ENCODE results near the gene SLC35F3. TPM values are rescaled to one million over a fixed set of nuclear protein-coding genes. Genes with fewer than 3 reads are reported as not detected.

Gene SLC35F3
- total and polyA plus RNA-seq, 2 experiments from 2014 or later, result 1.0 to 3.2 TPM

DNA sequence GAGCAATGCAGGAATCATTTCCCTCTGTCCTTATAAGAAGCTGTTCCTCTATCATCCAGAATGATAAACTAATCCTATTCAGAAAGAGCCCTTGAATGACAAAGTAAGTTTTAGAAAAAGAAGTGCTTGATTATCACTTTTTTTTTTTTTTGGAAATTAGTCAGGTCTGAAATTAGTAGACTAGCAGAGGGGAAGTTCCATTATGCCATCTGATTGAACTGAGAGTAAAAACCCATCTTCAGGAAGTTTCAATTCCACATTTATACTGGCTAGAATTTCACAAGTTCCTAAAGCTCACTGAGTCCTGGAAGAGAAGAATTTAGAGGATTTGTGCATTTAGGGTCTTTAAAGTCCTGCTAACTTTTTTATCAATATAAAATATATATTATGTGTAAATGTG is 340.0 kb downstream of the SLC35F3 start (continued):
- TF ChIP-seq, protein P1, sequence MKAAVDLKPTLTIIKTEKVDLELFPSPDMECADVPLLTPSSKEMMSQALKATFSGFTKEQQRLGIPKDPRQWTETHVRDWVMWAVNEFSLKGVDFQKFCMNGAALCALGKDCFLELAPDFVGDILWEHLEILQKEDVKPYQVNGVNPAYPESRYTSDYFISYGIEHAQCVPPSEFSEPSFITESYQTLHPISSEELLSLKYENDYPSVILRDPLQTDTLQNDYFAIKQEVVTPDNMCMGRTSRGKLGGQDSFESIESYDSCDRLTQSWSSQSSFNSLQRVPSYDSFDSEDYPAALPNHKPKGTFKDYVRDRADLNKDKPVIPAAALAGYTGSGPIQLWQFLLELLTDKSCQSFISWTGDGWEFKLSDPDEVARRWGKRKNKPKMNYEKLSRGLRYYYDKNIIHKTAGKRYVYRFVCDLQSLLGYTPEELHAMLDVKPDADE (IDR thresholded peaks at IDR 0.05), result no peak
- no peak for TF ChIP-seq NANOG (IDR thresholded peaks at IDR 0.05; ENCODE audit: borderline replicate concordance)

DNA sequence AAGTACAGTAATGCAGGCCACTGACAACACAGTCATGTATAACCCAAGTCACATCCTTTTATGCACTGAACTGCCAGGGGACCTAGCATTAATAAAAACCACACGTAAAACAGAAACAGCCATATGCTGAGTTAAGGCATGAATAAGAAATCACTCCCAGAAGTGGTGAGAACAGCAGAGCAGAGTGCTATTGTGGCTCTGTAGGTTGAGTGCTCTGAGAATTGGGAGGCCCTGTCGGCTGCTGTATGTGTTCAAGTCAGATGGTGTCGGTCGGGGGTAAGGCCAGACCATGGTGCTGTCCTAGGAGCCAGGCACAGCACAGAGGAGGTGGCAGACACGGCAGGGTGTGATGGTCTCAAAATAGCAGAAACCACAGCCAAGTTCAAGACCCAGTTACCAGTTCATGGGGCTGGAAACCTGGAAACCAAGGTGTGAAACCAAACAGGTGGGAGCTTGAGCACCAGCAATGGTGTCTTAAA is 342.2 kb downstream of the SLC35F3 start:
- DNase-seq (ENCODE audit: low spot score) (no peak), ATAC-seq (no peak)
- peaks cover 7% of the 10 kb centered on the region; the same call in 2 of the 3 replicates for H3K36me3 Mint-ChIP-seq (ENCODE audit: low read depth)
- Histone ChIP-seq H4K20me1 (replicated peaks; ENCODE audit: insufficient read depth) (no peaks in the 10 kb centered on the region), H3K27me3 (ENCODE audit: insufficient read depth) (no peaks in the 10 kb centered on the region), H3K4me3 (no peak overlapping the region), H3K4me2 (no peak overlapping the region), H3F3A (replicated peaks; ENCODE audit: low read depth) (no peaks in the 10 kb centered on the region), H3K79me2 (replicated peaks; ENCODE audit: insufficient read depth) (no peaks in the 10 kb centered on the region), H3K36me3 (ENCODE audit: insufficient read depth) (no peaks in the 10 kb centered on the region), H3K4me1 (ENCODE audit: insufficient read depth) (peaks cover 6% of the 10 kb centered on the region), H3K27ac (ENCODE audit: low read depth) (no peak overlapping the region), H3K9me2 (ENCODE audit: insufficient read depth) (peaks cover 8% of the 10 kb centered on the region; the same call in 1 of the 2 replicates), H2AFZ (no peak overlapping the region)
- peaks cover 14% of the 10 kb centered on the region for H3K9me3 Mint-ChIP-seq
- no peak overlapping the region for H3K27ac Mint-ChIP-seq
- H3K4me3 Mint-ChIP-seq, result no peak overlapping the region
- H3K4me1 Mint-ChIP-seq, result peaks cover 13% of the 10 kb centered on the region; the same call in 2 of the 3 replicates
- H3K27me3 Mint-ChIP-seq (ENCODE audit: insufficient read depth, low read depth, poor library complexity), result peaks cover 6% of the 10 kb centered on the region
- no peak for TF ChIP-seq EZH2phosphoT487 (IDR thresholded peaks at IDR 0.05; ENCODE audit: unreplicated experiment)
- TF ChIP-seq POLR2AphosphoS5 (IDR thresholded peaks at IDR 0.05; ENCODE audit: low read depth), result no peak
- TF ChIP-seq EZH2 (IDR thresholded peaks at IDR 0.05; ENCODE audit: low read depth, unreplicated experiment), result no peak
- TF ChIP-seq STAT1 (IDR thresholded peaks at IDR 0.05; ENCODE audit: unreplicated experiment), result no peak
- TF ChIP-seq ZNF331 (CRISPR knock-in tag; IDR thresholded peaks at IDR 0.05; ENCODE audit: low read depth), result no peak
- TF ChIP-seq NANOG (IDR thresholded peaks at IDR 0.05; ENCODE audit: borderline replicate concordance), result no peak
- TF ChIP-seq, protein P2, sequence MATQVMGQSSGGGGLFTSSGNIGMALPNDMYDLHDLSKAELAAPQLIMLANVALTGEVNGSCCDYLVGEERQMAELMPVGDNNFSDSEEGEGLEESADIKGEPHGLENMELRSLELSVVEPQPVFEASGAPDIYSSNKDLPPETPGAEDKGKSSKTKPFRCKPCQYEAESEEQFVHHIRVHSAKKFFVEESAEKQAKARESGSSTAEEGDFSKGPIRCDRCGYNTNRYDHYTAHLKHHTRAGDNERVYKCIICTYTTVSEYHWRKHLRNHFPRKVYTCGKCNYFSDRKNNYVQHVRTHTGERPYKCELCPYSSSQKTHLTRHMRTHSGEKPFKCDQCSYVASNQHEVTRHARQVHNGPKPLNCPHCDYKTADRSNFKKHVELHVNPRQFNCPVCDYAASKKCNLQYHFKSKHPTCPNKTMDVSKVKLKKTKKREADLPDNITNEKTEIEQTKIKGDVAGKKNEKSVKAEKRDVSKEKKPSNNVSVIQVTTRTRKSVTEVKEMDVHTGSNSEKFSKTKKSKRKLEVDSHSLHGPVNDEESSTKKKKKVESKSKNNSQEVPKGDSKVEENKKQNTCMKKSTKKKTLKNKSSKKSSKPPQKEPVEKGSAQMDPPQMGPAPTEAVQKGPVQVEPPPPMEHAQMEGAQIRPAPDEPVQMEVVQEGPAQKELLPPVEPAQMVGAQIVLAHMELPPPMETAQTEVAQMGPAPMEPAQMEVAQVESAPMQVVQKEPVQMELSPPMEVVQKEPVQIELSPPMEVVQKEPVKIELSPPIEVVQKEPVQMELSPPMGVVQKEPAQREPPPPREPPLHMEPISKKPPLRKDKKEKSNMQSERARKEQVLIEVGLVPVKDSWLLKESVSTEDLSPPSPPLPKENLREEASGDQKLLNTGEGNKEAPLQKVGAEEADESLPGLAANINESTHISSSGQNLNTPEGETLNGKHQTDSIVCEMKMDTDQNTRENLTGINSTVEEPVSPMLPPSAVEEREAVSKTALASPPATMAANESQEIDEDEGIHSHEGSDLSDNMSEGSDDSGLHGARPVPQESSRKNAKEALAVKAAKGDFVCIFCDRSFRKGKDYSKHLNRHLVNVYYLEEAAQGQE (IDR thresholded peaks at IDR 0.05; ENCODE audit: unreplicated experiment), result no peak
- no peak for TF ChIP-seq JUNB (IDR thresholded peaks at IDR 0.05; ENCODE audit: unreplicated experiment)
- TF ChIP-seq, protein P3, sequence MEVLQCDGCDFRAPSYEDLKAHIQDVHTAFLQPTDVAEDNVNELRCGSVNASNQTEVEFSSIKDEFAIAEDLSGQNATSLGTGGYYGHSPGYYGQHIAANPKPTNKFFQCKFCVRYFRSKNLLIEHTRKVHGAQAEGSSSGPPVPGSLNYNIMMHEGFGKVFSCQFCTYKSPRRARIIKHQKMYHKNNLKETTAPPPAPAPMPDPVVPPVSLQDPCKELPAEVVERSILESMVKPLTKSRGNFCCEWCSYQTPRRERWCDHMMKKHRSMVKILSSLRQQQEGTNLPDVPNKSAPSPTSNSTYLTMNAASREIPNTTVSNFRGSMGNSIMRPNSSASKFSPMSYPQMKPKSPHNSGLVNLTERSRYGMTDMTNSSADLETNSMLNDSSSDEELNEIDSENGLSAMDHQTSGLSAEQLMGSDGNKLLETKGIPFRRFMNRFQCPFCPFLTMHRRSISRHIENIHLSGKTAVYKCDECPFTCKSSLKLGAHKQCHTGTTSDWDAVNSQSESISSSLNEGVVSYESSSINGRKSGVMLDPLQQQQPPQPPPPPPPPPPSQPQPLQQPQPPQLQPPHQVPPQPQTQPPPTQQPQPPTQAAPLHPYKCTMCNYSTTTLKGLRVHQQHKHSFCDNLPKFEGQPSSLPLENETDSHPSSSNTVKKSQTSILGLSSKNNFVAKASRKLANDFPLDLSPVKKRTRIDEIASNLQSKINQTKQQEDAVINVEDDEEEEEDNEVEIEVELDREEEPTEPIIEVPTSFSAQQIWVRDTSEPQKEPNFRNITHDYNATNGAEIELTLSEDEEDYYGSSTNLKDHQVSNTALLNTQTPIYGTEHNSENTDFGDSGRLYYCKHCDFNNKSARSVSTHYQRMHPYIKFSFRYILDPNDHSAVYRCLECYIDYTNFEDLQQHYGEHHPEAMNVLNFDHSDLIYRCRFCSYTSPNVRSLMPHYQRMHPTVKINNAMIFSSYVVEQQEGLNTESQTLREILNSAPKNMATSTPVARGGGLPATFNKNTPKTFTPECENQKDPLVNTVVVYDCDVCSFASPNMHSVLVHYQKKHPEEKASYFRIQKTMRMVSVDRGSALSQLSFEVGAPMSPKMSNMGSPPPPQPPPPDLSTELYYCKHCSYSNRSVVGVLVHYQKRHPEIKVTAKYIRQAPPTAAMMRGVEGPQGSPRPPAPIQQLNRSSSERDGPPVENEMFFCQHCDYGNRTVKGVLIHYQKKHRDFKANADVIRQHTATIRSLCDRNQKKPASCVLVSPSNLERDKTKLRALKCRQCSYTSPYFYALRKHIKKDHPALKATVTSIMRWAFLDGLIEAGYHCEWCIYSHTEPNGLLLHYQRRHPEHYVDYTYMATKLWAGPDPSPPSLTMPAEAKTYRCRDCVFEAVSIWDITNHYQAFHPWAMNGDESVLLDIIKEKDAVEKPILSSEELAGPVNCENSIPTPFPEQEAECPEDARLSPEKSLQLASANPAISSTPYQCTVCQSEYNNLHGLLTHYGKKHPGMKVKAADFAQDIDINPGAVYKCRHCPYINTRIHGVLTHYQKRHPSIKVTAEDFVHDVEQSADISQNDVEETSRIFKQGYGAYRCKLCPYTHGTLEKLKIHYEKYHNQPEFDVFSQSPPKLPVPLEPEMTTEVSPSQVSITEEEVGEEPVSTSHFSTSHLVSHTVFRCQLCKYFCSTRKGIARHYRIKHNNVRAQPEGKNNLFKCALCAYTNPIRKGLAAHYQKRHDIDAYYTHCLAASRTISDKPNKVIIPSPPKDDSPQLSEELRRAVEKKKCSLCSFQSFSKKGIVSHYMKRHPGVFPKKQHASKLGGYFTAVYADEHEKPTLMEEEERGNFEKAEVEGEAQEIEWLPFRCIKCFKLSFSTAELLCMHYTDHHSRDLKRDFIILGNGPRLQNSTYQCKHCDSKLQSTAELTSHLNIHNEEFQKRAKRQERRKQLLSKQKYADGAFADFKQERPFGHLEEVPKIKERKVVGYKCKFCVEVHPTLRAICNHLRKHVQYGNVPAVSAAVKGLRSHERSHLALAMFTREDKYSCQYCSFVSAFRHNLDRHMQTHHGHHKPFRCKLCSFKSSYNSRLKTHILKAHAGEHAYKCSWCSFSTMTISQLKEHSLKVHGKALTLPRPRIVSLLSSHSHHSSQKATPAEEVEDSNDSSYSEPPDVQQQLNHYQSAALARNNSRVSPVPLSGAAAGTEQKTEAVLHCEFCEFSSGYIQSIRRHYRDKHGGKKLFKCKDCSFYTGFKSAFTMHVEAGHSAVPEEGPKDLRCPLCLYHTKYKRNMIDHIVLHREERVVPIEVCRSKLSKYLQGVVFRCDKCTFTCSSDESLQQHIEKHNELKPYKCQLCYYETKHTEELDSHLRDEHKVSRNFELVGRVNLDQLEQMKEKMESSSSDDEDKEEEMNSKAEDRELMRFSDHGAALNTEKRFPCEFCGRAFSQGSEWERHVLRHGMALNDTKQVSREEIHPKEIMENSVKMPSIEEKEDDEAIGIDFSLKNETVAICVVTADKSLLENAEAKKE (CRISPR knock-in tag; IDR thresholded peaks at IDR 0.05), result no peak
- TF ChIP-seq, protein P1 (IDR thresholded peaks at IDR 0.05), result no peak
- no peak for TF ChIP-seq CREB1 (CRISPR knock-in tag; IDR thresholded peaks at IDR 0.05; ENCODE audit: low read depth)
